HepG2 (cell line): ENCODE data around the gene PPM1F. TPM values are rescaled to one million over a fixed set of nuclear protein-coding genes. Genes with fewer than 3 reads are reported as not detected.

Experiments
- ARID2 ChIP-seq: sonication (generic); formaldehyde crosslinking; IDR thresholded peaks from 2 replicates; pipeline ENCODE4 v1.8.1; 2022; ENCODE audit warnings: mild to moderate bottlenecking, missing genetic modification reagents, borderline replicate concordance
- ARID4A ChIP-seq: sonication (generic); formaldehyde crosslinking; IDR thresholded peaks from 2 replicates; pipeline ENCODE4 v1.5.0; 2020; ENCODE audit warnings: mild to moderate bottlenecking, missing genetic modification reagents, borderline replicate concordance
- FLYWCH1 ChIP-seq: sonication (generic); formaldehyde crosslinking; IDR thresholded peaks from 2 replicates; pipeline ENCODE4 v1.8.1; 2023; ENCODE audit warnings: mild to moderate bottlenecking, missing genetic modification reagents
- FOXP1 ChIP-seq, 2 experiments: fragments of 450-650 bp in 1 of 2; IDR thresholded peaks; 2 replicates each; pipeline ENCODE4 v1.6.1; 2017 to 2018; ENCODE audit warnings: antibody characterized with exemption in 1 of 2
- KDM5A ChIP-seq: fragments of 200-600 bp; sonication (generic); IDR thresholded peaks from 2 replicates; pipeline ENCODE4 v1.7.0; 2018; ENCODE audit warnings: antibody characterized with exemption, mild to moderate bottlenecking, low read length, borderline replicate concordance
- KLF13 ChIP-seq: sonication (generic); formaldehyde crosslinking; IDR thresholded peaks from 2 replicates; pipeline ENCODE4 v1.4.0; 2020; ENCODE audit warnings: mild to moderate bottlenecking, missing genetic modification reagents
- MTERF4 ChIP-seq: sonication (generic); formaldehyde crosslinking; IDR thresholded peaks from 2 replicates; pipeline ENCODE4 v1.8.0; 2023; ENCODE audit warnings: mild to moderate bottlenecking, missing genetic modification reagents
- NFAT5 ChIP-seq: sonication (generic); formaldehyde crosslinking; IDR thresholded peaks from 2 replicates; pipeline ENCODE4 v1.4.0; 2020; ENCODE audit warnings: missing genetic modification reagents
- NFRKB ChIP-seq: fragments of 450-650 bp; IDR thresholded peaks from 2 replicates; pipeline ENCODE4 v1.6.1; 2017
- POLR2A ChIP-seq, 2 experiments: IDR thresholded peaks; 2 replicates each; pipeline ENCODE4 v1.6.1; 2011; ENCODE audit warnings: low read depth in 2 of 2, low read length in 2 of 2, mild to moderate bottlenecking in 1 of 2, moderate library complexity in 1 of 2; ENCODE audit not compliant: insufficient read depth in 1 of 2
- RFX3 ChIP-seq: IDR thresholded peaks from 2 replicates; pipeline ENCODE4 v1.6.1; 2016; ENCODE audit warnings: missing biosample characterization, missing genetic modification reagents
- SNAI1 ChIP-seq: sonication (generic); formaldehyde crosslinking; IDR thresholded peaks from 2 replicates; pipeline ENCODE4 v1.5.0; 2020; ENCODE audit warnings: mild to moderate bottlenecking, missing genetic modification reagents, borderline replicate concordance
- ZBTB10 ChIP-seq: sonication (generic); formaldehyde crosslinking; IDR thresholded peaks from 2 replicates; pipeline ENCODE4 v1.4.0; 2020; ENCODE audit warnings: missing genetic modification reagents, borderline replicate concordance
- ZNF256 ChIP-seq: sonication (generic); formaldehyde crosslinking; conservative IDR thresholded peaks from 2 replicates; pipeline ENCODE4 v1.4.0; 2020; ENCODE audit warnings: missing genetic modification reagents
- ZNF468 ChIP-seq: sonication (generic); formaldehyde crosslinking; IDR thresholded peaks from 2 replicates; pipeline ENCODE4 v1.8.0; 2022; ENCODE audit warnings: mild to moderate bottlenecking, moderate library complexity, missing genetic modification reagents
- polyA plus RNA-seq, 8 experiments: library from polyadenylated mRNA; depleted of rRNA in 3 of 8; stranded (reverse) in 7 of 8; unstranded in 1 of 8; fragments of >200 nt; fragmentation: Illumina TruSeq in 4 of 8; extraction: Trizol in 4 of 8; gene quantifications; 2 replicates each; pipeline versions ENCODE4 v1.2.1 to v1.2.3, GENCODE V29; 2011 to 2016; ENCODE audit warnings: low read depth in 4 of 8, missing spikeins in 1 of 8, mixed read lengths in 1 of 8; ENCODE audit not compliant: insufficient read depth in 1 of 8
- total RNA-seq, 5 experiments: library from RNA; depleted of rRNA; stranded (reverse); fragments of >200 nt; fragmentation: Illumina TruSeq; extraction: Trizol; gene quantifications; 2 replicates each; pipeline ENCODE4 v1.2.3, GENCODE V29; 2016; ENCODE audit warnings: low read depth in 1 of 5

The PPM1F gene
- total and polyA plus RNA-seq, 2 of the 13 experiments (the other 11 are each of a cell fraction or from before 2014, with no cell fraction given): 11.0 to 19.6 TPM

- TF ChIP-seq KDM5A: peak; percentile 76
- TF ChIP-seq POLR2A (IDR thresholded peaks at IDR 0.05; ENCODE audit: insufficient read depth in 1 of 2, low read depth in 2 of 2, low read length in 2 of 2): peak; percentile 57 to 73; a peak in 3 of 4 replicates
- TF ChIP-seq ZNF468 (CRISPR knock-in tag): 0 out of 2 replicates have a peak, but pooled peaks have one; percentile 88
- peak; percentile 93 for TF ChIP-seq ARID4A
- TF ChIP-seq ARID2 (CRISPR knock-in tag): no peak; the same call in 1 of the 2 replicates
- TF ChIP-seq ZBTB10 (CRISPR knock-in tag): no peak
- TF ChIP-seq RFX3 (CRISPR knock-in tag): no peak
- TF ChIP-seq KLF13 (CRISPR knock-in tag): no peak
- TF ChIP-seq FLYWCH1 (CRISPR knock-in tag): no peak
- TF ChIP-seq NFAT5 (CRISPR knock-in tag): no peak
- TF ChIP-seq SNAI1 (CRISPR knock-in tag): peak; percentile 54; the same call in 1 of the 2 replicates
- TF ChIP-seq ZNF256 (CRISPR knock-in tag): no peak
- peak; percentile 95 for TF ChIP-seq MTERF4 (CRISPR knock-in tag)
- no peak for TF ChIP-seq NFRKB
- TF ChIP-seq FOXP1 (IDR thresholded peaks at IDR 0.05): no peak
- TF ChIP-seq FOXP1 (CRISPR knock-in tag; IDR thresholded peaks at IDR 0.05): no peak
Observed at GRCh38 chr22:21938071-21938822, 14.4 kb downstream of the PPM1F start (continued).
